NCI-H460 (cell line): ENCODE measurements around the gene PLCL1. TPM values are rescaled to one million over a fixed set of nuclear protein-coding genes. Genes with fewer than 3 reads are reported as not detected.

ENCODE experiments used
- DNase-seq: peaks from one replicate; pipeline ENCODE4 v3.0.0-alpha.2; 2016; ENCODE audit warnings: low read depth; ENCODE audit errors: extremely low read depth
- polyA plus RNA-seq: library from polyadenylated mRNA; depleted of rRNA; stranded (reverse); fragments of >200 nt; gene quantifications from 2 replicates; pipeline ENCODE4 v1.2.3, GENCODE V29; 2014; cell fraction: nucleus; rRNA removed
- total RNA-seq: library from RNA; depleted of rRNA; stranded (reverse); fragments of >200 nt; shearing (Covaris generic); gene quantifications from 2 replicates; pipeline ENCODE4 v1.2.3, GENCODE V29; 2014; rRNA removed

The PLCL1 gene
- total RNA-seq: 0.02 and 0.09 TPM in 2 replicates
- polyA plus RNA-seq: not detected in 2 replicates

DNA sequence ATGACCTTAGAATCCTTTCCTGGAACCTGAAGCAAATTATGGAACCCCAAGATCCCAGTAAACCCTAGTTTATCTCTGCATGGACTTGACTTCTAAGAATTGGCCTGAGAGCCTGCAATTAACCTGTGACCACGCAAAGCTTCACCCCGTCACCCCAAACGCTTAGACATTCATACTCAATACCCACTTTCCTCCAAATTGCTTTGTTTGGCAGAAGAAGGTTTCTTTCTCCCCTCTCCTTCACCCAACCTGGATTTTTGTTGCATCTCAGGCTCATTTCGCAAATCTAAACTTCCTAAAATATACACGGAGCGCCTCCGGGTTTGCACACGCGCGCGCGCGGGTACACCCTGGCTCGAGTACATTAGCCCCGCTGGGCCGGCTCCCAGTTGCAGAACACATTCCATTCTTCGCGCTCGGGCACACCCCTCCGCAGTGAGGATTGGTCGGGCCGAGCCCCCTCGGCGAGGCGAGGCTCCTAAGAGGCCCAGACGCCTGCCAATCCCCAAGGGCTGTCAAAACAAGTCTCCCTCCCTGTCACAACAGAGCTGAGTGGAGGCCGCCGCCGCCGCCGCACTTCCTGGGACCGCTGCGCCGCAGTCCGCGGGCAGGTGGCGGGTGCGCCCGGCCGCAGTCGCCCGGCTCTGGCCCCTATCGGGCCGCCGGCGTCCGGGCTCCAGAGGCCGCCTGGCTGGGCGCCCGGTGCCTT, at the start of gene PLCL1:
PLCL1 (plus strand) TSS at position 545 of the 709 bp plus-strand sequence.
- DNase-seq: peak; percentile 84

- no peak for DNase-seq
These were observed 45.4 kb upstream of the PLCL1 start for GRCh38 chr2:197759013-197759412.

- no peak for DNase-seq
These were observed 44.6 kb upstream of the PLCL1 start for GRCh38 chr2:197759625-197760292.

DNA sequence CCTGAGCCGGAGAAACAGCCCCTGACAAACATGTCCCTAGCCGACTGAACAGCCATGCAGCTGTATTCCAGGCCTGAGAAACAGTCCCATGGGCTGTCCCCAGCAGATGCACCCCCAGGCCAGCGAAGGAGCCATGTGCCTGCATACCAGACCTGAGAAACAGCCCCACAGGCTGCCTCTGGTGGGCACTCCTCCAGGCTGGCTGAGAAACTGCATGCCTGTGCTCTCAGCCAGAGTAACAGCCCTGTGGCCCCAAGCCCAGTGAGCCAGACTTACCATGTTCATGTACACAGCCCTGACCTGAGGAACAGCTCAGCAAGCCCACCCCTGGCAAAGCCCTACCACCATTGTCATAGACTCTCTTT, 44.1 kb upstream of the PLCL1 start:
- DNase-seq: no peak

- peak; percentile 45 for DNase-seq
These were observed 26.5 kb upstream of the PLCL1 start for GRCh38 chr2:197777823-197778407.

- no peak for DNase-seq
These were observed 25.1 kb upstream of the PLCL1 start for GRCh38 chr2:197779261-197779660.

- no peak for DNase-seq
These were observed 22.3 kb upstream of the PLCL1 start for GRCh38 chr2:197782126-197782525.

GRCh38 chr2:197784956-197785941, 19.1 kb upstream of the PLCL1 start, which contains the start of gene BOLL:
Gene BOLL (minus strand): TSS chr2:197785319. CDS start chr2:197781850, 3,469 bp downstream.
- no peak for DNase-seq

- DNase-seq: no peak
These were observed 18.1 kb upstream of the PLCL1 start for GRCh38 chr2:197786010-197786877.

DNA sequence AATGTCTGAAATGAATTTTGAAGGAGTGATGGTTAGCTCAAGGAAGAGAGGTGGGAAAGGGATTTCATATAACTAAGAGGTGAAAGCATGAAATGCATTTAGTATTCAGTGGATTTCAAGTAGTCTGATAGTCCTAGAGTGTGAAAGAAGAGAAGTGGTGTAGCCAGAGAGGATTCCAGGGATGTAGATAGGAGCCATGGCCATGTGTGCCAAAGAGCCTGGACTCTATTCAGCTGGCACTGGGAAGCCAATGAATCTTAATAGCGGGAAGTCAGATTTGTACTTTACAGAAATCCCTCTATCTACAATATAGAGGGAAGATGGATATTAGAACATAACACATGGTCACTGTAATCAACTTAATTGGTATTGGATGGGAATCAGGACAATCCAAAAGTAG, 10.9 kb upstream of the PLCL1 start:
- no peak for DNase-seq

DNA sequence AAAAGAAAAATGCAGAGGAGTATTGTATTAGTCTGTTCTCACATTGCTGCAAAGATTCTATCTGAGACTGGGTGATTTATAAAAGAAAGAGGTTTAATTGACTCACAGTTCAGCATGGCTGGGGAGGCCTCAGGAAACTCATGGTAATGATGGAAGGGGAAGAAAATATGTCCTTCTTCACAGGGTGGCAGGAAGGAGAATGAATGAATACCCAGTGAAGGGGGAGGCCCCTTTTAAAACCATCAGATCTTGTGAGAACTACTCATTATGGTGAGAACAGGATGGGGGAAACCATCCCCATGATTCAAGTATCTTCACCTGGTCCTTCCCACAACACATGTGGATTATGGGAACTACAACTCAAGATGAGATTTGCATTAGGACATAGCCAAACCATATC, 9.1 kb upstream of the PLCL1 start:
- DNase-seq: no peak

- DNase-seq: no peak
These were observed 6.2 kb upstream of the PLCL1 start for GRCh38 chr2:197798187-197798586.

- DNase-seq: no peak
These were observed 5.3 kb upstream of the PLCL1 start for GRCh38 chr2:197799068-197799467.

DNA sequence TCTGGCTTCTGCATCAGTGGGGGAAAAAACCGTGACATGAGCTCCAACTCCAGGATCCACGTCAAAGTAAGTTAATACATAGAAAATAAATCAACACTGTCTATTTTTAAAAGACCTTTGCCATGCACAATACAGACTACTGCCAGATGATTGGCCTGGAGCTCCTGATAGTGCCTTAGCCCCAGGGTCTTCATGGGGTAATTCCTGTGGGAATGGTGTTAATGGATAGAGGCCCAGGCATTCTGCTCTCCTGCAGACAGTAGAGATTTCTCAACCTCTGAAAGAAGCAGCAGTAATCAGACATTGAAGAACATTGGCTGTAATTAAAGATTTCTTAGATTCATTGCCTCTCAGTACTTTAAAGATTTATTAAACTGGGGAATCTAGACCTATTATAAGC, 4.3 kb upstream of the PLCL1 start:
- DNase-seq: no peak

- DNase-seq: no peak
These were observed 3.4 kb upstream of the PLCL1 start for GRCh38 chr2:197801033-197801432.

- DNase-seq: peak; percentile 60
These were observed 1.4 kb upstream of the PLCL1 start for GRCh38 chr2:197803033-197803444.

GRCh38 chr2:197804758-197805714, 643 bp downstream of the PLCL1 start:
- DNase-seq: no peak
